Ovary (tissue), 3 donors: ENCODE results near the gene GALNTL6.

Experiments
- EP300 ChIP-seq: sonication (generic); formaldehyde crosslinking; IDR thresholded peaks from one replicate; pipeline ENCODE4 v1.6.1; 2017; ENCODE audit warnings: antibody characterized with exemption
- POLR2A ChIP-seq: fragments of 450-650 bp; IDR thresholded peaks from one replicate; pipeline ENCODE4 v1.6.1; 2017; ENCODE audit warnings: antibody characterized with exemption, mild to moderate bottlenecking, moderate library complexity
- TF ChIP-seq, protein P1 (sequence below), 3 donors: fragments of 450-650 bp in 2 of 3; fragments of 200-600 bp in 1 of 3; IDR thresholded peaks; one replicate each; pipeline versions ENCODE4 v1.5.1 to v1.8.0; 2016 to 2022; ENCODE audit warnings: antibody characterized with exemption in 3 of 3, mild to moderate bottlenecking in 1 of 3
- donor health status: DM: no; HTN: no; CAD: no.

DNA sequence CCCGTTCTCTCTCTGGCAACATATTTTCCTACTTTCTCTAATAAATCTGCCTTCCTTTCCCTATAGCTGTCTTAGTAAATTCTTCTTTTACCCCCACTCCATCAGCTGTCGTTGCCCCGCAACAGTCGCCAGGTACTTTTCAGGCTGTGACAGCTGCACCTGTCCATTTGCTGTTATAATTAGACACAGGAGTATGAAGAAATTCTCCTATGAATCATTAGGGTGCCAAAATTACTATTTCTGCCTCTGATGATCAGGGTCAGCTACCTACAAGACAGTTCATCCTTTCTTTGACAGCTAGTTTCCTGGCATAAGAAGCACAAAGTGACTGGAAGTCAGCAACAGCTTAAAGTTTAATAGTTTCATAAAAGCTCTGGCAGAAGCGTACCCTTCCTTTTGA lies 19.5 kb upstream of the GALNTL6 start:
- TF ChIP-seq POLR2A = no peak
- TF ChIP-seq, protein P1, sequence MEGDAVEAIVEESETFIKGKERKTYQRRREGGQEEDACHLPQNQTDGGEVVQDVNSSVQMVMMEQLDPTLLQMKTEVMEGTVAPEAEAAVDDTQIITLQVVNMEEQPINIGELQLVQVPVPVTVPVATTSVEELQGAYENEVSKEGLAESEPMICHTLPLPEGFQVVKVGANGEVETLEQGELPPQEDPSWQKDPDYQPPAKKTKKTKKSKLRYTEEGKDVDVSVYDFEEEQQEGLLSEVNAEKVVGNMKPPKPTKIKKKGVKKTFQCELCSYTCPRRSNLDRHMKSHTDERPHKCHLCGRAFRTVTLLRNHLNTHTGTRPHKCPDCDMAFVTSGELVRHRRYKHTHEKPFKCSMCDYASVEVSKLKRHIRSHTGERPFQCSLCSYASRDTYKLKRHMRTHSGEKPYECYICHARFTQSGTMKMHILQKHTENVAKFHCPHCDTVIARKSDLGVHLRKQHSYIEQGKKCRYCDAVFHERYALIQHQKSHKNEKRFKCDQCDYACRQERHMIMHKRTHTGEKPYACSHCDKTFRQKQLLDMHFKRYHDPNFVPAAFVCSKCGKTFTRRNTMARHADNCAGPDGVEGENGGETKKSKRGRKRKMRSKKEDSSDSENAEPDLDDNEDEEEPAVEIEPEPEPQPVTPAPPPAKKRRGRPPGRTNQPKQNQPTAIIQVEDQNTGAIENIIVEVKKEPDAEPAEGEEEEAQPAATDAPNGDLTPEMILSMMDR (IDR thresholded peaks at IDR 0.05) = no peak
- no peak for TF ChIP-seq EP300
